ENCODE measurements around the gene DYNC2H1.

GRCh38 chr11:103257360-103257759, 148.1 kb downstream of the DYNC2H1 start:
- no peak for TF ChIP-seq JUN (CRISPR knock-in tag; IDR thresholded peaks at IDR 0.05)
- TF ChIP-seq CTCF (IDR thresholded peaks at IDR 0.05): no peak
- no peak for TF ChIP-seq E2F4 (CRISPR knock-in tag; IDR thresholded peaks at IDR 0.05; ENCODE audit: borderline replicate concordance, low read depth)
- no peak for TF ChIP-seq FOXK1 (CRISPR knock-in tag; IDR thresholded peaks at IDR 0.05)
- no peak for TF ChIP-seq GABPB1 (CRISPR knock-in tag; IDR thresholded peaks at IDR 0.05)
- no peak for TF ChIP-seq PREB (CRISPR knock-in tag; IDR thresholded peaks at IDR 0.05; ENCODE audit: borderline replicate concordance)
- TF ChIP-seq NR2C2 (CRISPR knock-in tag; IDR thresholded peaks at IDR 0.05): no peak
- no peak for TF ChIP-seq ETV6 (CRISPR knock-in tag; IDR thresholded peaks at IDR 0.05)
- no peak for TF ChIP-seq IRF2 (CRISPR knock-in tag; IDR thresholded peaks at IDR 0.05; ENCODE audit: borderline replicate concordance, low read depth)
- no peak for TF ChIP-seq NFYB (CRISPR knock-in tag; conservative IDR thresholded peaks at IDR 0.05; ENCODE audit: low read depth)

All from WTC11 (cell line).